Measurements from ENCODE around the gene CHN1.

The CHN1 gene

GRCh38 chr2:174892546-174892945, 112.6 kb downstream of the CHN1 start:
- no peak for DNase-seq (ENCODE audit: low read depth, low spot score)
- no peak overlapping the region for H3K4me3 ChIP-seq (ENCODE audit: low read length)

GRCh38 chr2:174888646-174889271, 116.4 kb downstream of the CHN1 start:
- no peak overlapping the region for H3K4me3 ChIP-seq (ENCODE audit: low read length)
- no peak for DNase-seq (ENCODE audit: low read depth, low spot score)

- DNase-seq (ENCODE audit: low read depth, low spot score): no peak
- no peak overlapping the region for H3K4me3 ChIP-seq (ENCODE audit: low read length)
Observed at GRCh38 chr2:174888146-174888545, 117.0 kb downstream of the CHN1 start.

GRCh38 chr2:174882416-174882815, 122.8 kb downstream of the CHN1 start:
- no peak for DNase-seq (ENCODE audit: low read depth, low spot score)
- no peak overlapping the region for H3K4me3 ChIP-seq (ENCODE audit: low read length)

- H3K4me3 ChIP-seq (ENCODE audit: low read length): no peak overlapping the region
- DNase-seq (ENCODE audit: low read depth, low spot score): no peak
Observed at GRCh38 chr2:174881678-174882077, 123.5 kb downstream of the CHN1 start.

GRCh38 chr2:174878537-174879147, 126.5 kb downstream of the CHN1 start:
- no peak for DNase-seq (ENCODE audit: low read depth, low spot score)
- H3K4me3 ChIP-seq (ENCODE audit: low read length): no peak overlapping the region

GRCh38 chr2:174877751-174878150, 127.4 kb downstream of the CHN1 start:
- no peak overlapping the region for H3K4me3 ChIP-seq (ENCODE audit: low read length)
- no peak for DNase-seq (ENCODE audit: low read depth, low spot score)

- DNase-seq (ENCODE audit: low read depth, low spot score): no peak
Observed at GRCh38 chr2:174877301-174877700, 127.9 kb downstream of the CHN1 start.

GRCh38 chr2:174874085-174874484, 131.1 kb downstream of the CHN1 start:
- no peak overlapping the region for H3K4me3 ChIP-seq (ENCODE audit: low read length)
- no peak for DNase-seq (ENCODE audit: low read depth, low spot score)

More at GRCh38 chr2:174877301-174877700, 127.9 kb downstream of the CHN1 start:
- H3K4me3 ChIP-seq (ENCODE audit: low read length): no peak overlapping the region

GRCh38 chr2:174873471-174873870, 131.7 kb downstream of the CHN1 start:
- H3K4me3 ChIP-seq (ENCODE audit: low read length): no peak overlapping the region
- no peak for DNase-seq (ENCODE audit: low read depth, low spot score)

- no peak for DNase-seq (ENCODE audit: low read depth, low spot score)
- H3K4me3 ChIP-seq (ENCODE audit: low read length): no peak overlapping the region
Observed at GRCh38 chr2:174870787-174871186, 134.4 kb downstream of the CHN1 start.

- DNase-seq (ENCODE audit: low read depth, low spot score): no peak
- H3K4me3 ChIP-seq (ENCODE audit: low read length): no peak overlapping the region
Observed at GRCh38 chr2:174868878-174869277, 136.3 kb downstream of the CHN1 start.

GRCh38 chr2:174866421-174866820, 138.8 kb downstream of the CHN1 start:
- no peak for DNase-seq (ENCODE audit: low read depth, low spot score)

GRCh38 chr2:174863183-174863582, 142.0 kb downstream of the CHN1 start:
- H3K4me3 ChIP-seq (ENCODE audit: low read length): no peak overlapping the region
- DNase-seq (ENCODE audit: low read depth, low spot score): no peak

More at GRCh38 chr2:174866421-174866820, 138.8 kb downstream of the CHN1 start:
- H3K4me3 ChIP-seq (ENCODE audit: low read length): no peak overlapping the region

GRCh38 chr2:174859563-174860169, 145.5 kb downstream of the CHN1 start:
- H3K4me3 ChIP-seq (ENCODE audit: low read length): no peak overlapping the region
- no peak for DNase-seq (ENCODE audit: low read depth, low spot score)

- DNase-seq (ENCODE audit: low read depth, low spot score): no peak
- no peak overlapping the region for H3K4me3 ChIP-seq (ENCODE audit: low read length)
Observed at GRCh38 chr2:174858745-174859144, 146.4 kb downstream of the CHN1 start.

- no peak for DNase-seq (ENCODE audit: low read depth, low spot score)
- H3K4me3 ChIP-seq (ENCODE audit: low read length): no peak overlapping the region
Observed at GRCh38 chr2:174856447-174856846, 148.7 kb downstream of the CHN1 start.

GRCh38 chr2:174846941-174847938, 157.9 kb downstream of the CHN1 start:
- DNase-seq (ENCODE audit: low read depth, low spot score): peak; percentile 9
- H3K4me3 ChIP-seq (ENCODE audit: low read length): no peak overlapping the region

- no peak overlapping the region for H3K4me3 ChIP-seq (ENCODE audit: low read length)
- DNase-seq (ENCODE audit: low read depth, low spot score): no peak
Observed at GRCh38 chr2:174846218-174846617, 159.0 kb downstream of the CHN1 start.
